Transverse colon (tissue), 4 donors: ENCODE measurements around the gene LIPJ. TPM values are rescaled to one million over a fixed set of nuclear protein-coding genes. Genes with fewer than 3 reads are reported as not detected.

ENCODE experiments used
- DNase-seq: peaks from one replicate; pipeline ENCODE4 v3.0.0-alpha.2; 2019
- H3K27ac ChIP-seq, 4 donors: fragments of 200-600 bp; sonication (generic); 2 replicates each; pipeline ENCODE4 v1.5.1; 2016 to 2018; ENCODE audit warnings: inconsistent platforms in 4 of 4
- H3K27me3 ChIP-seq: fragments of 200-600 bp; sonication (generic); 2 replicates; pipeline ENCODE4 v1.5.1; 2017; ENCODE audit warnings: inconsistent platforms
- H3K36me3 ChIP-seq, 4 donors: fragments of 200-600 bp; sonication (generic); 2 replicates each; pipeline ENCODE4 v1.5.1; 2017 to 2019; ENCODE audit warnings: inconsistent platforms in 4 of 4
- H3K4me1 ChIP-seq, 4 donors: fragments of 200-600 bp; sonication (generic); 2 replicates each; pipeline ENCODE4 v1.5.1; 2017 to 2020; ENCODE audit warnings: inconsistent platforms in 4 of 4
- H3K4me3 ChIP-seq, 4 donors: fragments of 200-600 bp; sonication (generic); 1 replicate in 1 of 4; 2 replicates in 3 of 4; pipeline versions ENCODE4 v1.5.1 to v1.6.1; 2017 to 2019; ENCODE audit warnings: inconsistent platforms in 4 of 4
- H3K9me3 ChIP-seq, 2 donors: fragments of 200-600 bp; sonication (generic); 2 replicates each; pipeline ENCODE4 v1.5.1; 2017 to 2019; ENCODE audit warnings: inconsistent platforms in 2 of 2
- CTCF ChIP-seq, 5 experiments: fragments of 200-600 bp in 3 of 5; fragments of 450-650 bp in 2 of 5; sonication (generic) in 3 of 5; IDR thresholded peaks; 1 replicate in 2 of 5; 2 replicates in 3 of 5; pipeline ENCODE4 v1.5.1; 2016 to 2017; ENCODE audit warnings: antibody characterized with exemption in 5 of 5, inconsistent platforms in 3 of 5, mild to moderate bottlenecking in 2 of 5, moderate library complexity in 1 of 5
- EP300 ChIP-seq: sonication (generic); formaldehyde crosslinking; IDR thresholded peaks from one replicate; pipeline ENCODE4 v1.6.1; 2017; ENCODE audit warnings: antibody characterized with exemption, low read depth
- POLR2A ChIP-seq: fragments of 450-650 bp; IDR thresholded peaks from one replicate; pipeline ENCODE4 v1.6.1; 2016; ENCODE audit warnings: antibody characterized with exemption, mild to moderate bottlenecking, moderate library complexity
- POLR2AphosphoS5 ChIP-seq, 3 donors: sonication (generic); formaldehyde crosslinking; IDR thresholded peaks; one replicate each; pipeline ENCODE4 v1.6.1; 2016; ENCODE audit warnings: antibody characterized with exemption in 3 of 3
- WGBS, 2 donors: methylation state at CpG; one replicate each; pipeline ENCODE4 v1.1.5; 2018; ENCODE audit warnings: low coverage in 1 of 2; 5-methylcytosine and 5-hydroxymethylcytosine counted together
- in situ Hi-C, 4 donors: fragments of 200-750 bp; cut with MboI; loops; one replicate each; pipeline versions ENCODE4 v1.15.0 to v1.15.1; 2017; ENCODE audit warnings: low sequenced_read_pairs in 3 of 4, low pct_ligation_motif_present in 1 of 4, low pct_unique_long_range_greater_than_20kb in 1 of 4
- intact Hi-C: fragments of 100-400 bp; cut with DNase I; formaldehyde crosslinking; loops from one replicate; pipeline ENCODE4 v1.15.1; 2023; ENCODE audit warnings: low total_unique reads
- total RNA-seq, 4 donors: library from RNA; depleted of rRNA; stranded (reverse); fragments of >200 nt; gene quantifications; one replicate each; pipeline ENCODE4 v1.1.0, GENCODE V29; 2016

Gene LIPJ
- total RNA-seq, 4 donors from 2014 or later: 0.14 TPM; not detected in 3

DNA sequence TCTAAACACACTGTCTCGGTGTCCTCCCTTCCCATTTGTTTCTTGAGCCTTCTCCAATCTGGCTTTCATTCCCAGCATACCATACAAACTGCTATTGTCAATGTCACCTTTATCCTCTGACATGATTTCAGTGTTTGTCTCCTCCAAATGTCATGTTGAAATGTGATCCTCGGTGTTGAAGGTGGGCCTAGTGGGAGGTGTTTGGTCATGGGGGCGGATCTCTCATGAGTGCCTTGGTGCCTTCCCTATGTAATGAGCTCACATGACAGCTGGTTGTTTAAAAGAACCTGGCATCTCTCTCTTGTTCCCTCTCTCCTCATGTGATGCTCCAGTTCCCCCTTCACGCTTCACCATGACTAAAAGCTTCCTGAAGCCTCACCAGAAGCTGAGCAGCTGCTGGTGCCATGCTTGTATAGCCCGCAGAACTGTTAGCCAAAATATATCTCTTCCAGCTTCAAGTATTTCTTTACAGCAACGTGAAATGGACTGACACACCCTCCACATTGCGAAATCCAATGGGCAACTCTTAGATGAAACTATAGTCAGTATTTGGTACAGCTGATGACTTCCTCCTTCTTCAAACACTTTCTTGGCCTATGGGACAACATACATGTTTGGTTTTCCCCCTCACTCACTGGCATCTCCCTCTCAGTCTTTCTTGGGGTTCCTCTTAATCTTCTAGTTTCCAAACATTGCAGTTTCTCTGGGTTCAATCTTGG, 31.2 kb upstream of the LIPJ start:
- WGBS, 2 donors: 87 to 90% methylated on average over 1 to 7 of the region's 7 CpGs
- in situ Hi-C loops: loop anchor here (10.0 to 25.0 kb wide), 3 partner anchors 161 to 701 kb away; partner anchors contain the start of gene LIPM (in 1 of the 4)
- DNase-seq: no peak
- intact Hi-C loops: loop anchor here (10.0 kb wide), 1 partner anchor 701 kb away; no protein-coding TSS in a partner anchor
- Histone ChIP-seq H3K4me1 (peaks cover 0 to 3% (median 0%) of the 10 kb centered on the region in 4 donors), H3K36me3 (no peaks in the 10 kb centered on the region), H3K4me3 (no peak overlapping the region), H3K27me3 (no peaks in the 10 kb centered on the region), H3K27ac (no peak overlapping the region), H3K9me3 (no peaks in the 10 kb centered on the region)
- TF ChIP-seq CTCF (IDR thresholded peaks at IDR 0.05): no peak
- TF ChIP-seq EP300: no peak
- no peak for TF ChIP-seq POLR2A
- no peak for TF ChIP-seq POLR2AphosphoS5 (IDR thresholded peaks at IDR 0.05)

GRCh38 chr10:88557256-88557655, 29.3 kb upstream of the LIPJ start:
- in situ Hi-C loops: loop anchor here (10.0 to 25.0 kb wide), 3 partner anchors 162 to 702 kb away; partner anchors contain the start of gene LIPM (in 1 of the 4)
- H3K27ac ChIP-seq: no peak overlapping the region
- H3K9me3 ChIP-seq: no peaks in the 10 kb centered on the region
- 74 to 78% methylated on average over 1 of the region's 1 CpG for WGBS, 2 donors
- intact Hi-C loops: loop anchor here (10.0 kb wide), 1 partner anchor 702 kb away; no protein-coding TSS in a partner anchor
- DNase-seq: no peak
- TF ChIP-seq EP300 (no peak), POLR2A (no peak), CTCF (IDR thresholded peaks at IDR 0.05) (no peak), POLR2AphosphoS5 (IDR thresholded peaks at IDR 0.05) (no peak)
- H3K36me3 ChIP-seq: no peaks in the 10 kb centered on the region
- H3K4me1 ChIP-seq: peaks cover 0 to 3% (median 0%) of the 10 kb centered on the region in 4 donors
- no peaks in the 10 kb centered on the region for H3K27me3 ChIP-seq
- H3K4me3 ChIP-seq: no peak overlapping the region

GRCh38 chr10:88557658-88558057, 28.9 kb upstream of the LIPJ start:
- Histone ChIP-seq H3K4me1 (peaks cover 0 to 3% (median 0%) of the 10 kb centered on the region in 4 donors), H3K36me3 (no peaks in the 10 kb centered on the region), H3K4me3 (no peak overlapping the region), H3K27me3 (no peaks in the 10 kb centered on the region), H3K9me3 (no peaks in the 10 kb centered on the region), H3K27ac (no peak overlapping the region)
- no peak for DNase-seq
- intact Hi-C loops: loop anchor here (10.0 kb wide), 1 partner anchor 703 kb away; no protein-coding TSS in a partner anchor
- TF ChIP-seq CTCF (IDR thresholded peaks at IDR 0.05) (no peak), POLR2AphosphoS5 (IDR thresholded peaks at IDR 0.05) (no peak)
- in situ Hi-C loops: loop anchor here (10.0 to 25.0 kb wide), 3 partner anchors 163 to 703 kb away; partner anchors contain the start of gene LIPM (in 1 of the 4)
- WGBS, 2 donors: 64 to 73% methylated on average over 2 of the region's 2 CpGs

DNA sequence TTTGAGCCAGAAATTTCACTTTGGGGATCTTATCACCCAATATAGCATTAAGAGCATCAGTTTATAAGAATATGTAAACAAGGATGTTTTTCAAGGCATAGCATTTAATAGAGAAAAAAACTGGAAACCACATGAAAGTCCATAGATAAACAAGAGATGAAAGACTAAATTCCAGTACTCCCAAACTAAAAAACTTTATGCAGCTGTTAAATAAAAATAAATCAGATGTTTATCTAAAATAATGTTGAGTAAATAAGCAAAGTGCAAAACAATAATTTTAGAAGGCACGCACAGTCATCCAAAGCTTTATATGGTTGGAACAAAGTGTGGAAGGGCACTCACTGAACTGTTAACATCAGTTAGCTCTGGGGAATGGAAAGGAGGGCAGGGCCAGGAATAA, 24.4 kb upstream of the LIPJ start:
- intact Hi-C loops (no loop called here), in situ Hi-C loops (loop anchor here in 2 of 4 donors (10.0 to 25.0 kb wide), 2 partner anchors 250 to 373 kb away; partner anchors contain the start of gene LIPM (in 1 of the 2))
- TF ChIP-seq POLR2AphosphoS5 (IDR thresholded peaks at IDR 0.05) (no peak), EP300 (no peak), POLR2A (no peak), CTCF (IDR thresholded peaks at IDR 0.05) (no peak)
- Histone ChIP-seq H3K4me3 (no peak overlapping the region), H3K4me1 (no peaks in the 10 kb centered on the region), H3K9me3 (no peaks in the 10 kb centered on the region), H3K36me3 (no peaks in the 10 kb centered on the region), H3K27me3 (no peaks in the 10 kb centered on the region), H3K27ac (no peak overlapping the region)
- 91 to 92% methylated on average over 1 of the region's 1 CpG for WGBS, 2 donors
- no peak for DNase-seq
